Stimulated activated naive B cell treated with anti-CD40 and anti-IgM and Interleukin-4, amounts not matched to agents 10 μg/mL and 1 μg/mL and 100 μg/mL, for 72 hours (primary cell): ENCODE measurements around the gene DYNLL1.

Source experiments
- ATAC-seq, 2 donors: fragments of 150-1000 bp; cut with Tn5 transposase; replicated peaks; 2 replicates each; pipeline ENCODE4 v1.10.0; 2021; ENCODE audit warnings: moderate library complexity in 1 of 2
- DNase-seq: peaks from one replicate; pipeline ENCODE4 v3.0.0; 2021
- H3K27ac Mint-ChIP-seq: one replicate; pipeline ENCODE4 v1.8.0; 2022; ENCODE audit warnings: mild to moderate bottlenecking, mixed read lengths
- H3K27me3 Mint-ChIP-seq, 2 donors: one replicate each; pipeline ENCODE4 v1.8.0; 2022; ENCODE audit warnings: mixed read lengths in 2 of 2
- H3K36me3 Mint-ChIP-seq, 2 donors: one replicate each; pipeline ENCODE4 v1.8.0; 2022; ENCODE audit warnings: mixed read lengths in 2 of 2, mild to moderate bottlenecking in 1 of 2
- H3K4me1 Mint-ChIP-seq, 2 donors: one replicate each; pipeline ENCODE4 v1.8.0; 2022; ENCODE audit warnings: mixed read lengths in 2 of 2, mild to moderate bottlenecking in 1 of 2
- H3K4me3 Mint-ChIP-seq, 2 donors: one replicate each; pipeline ENCODE4 v1.8.0; 2022; ENCODE audit warnings: mild to moderate bottlenecking in 2 of 2, mixed read lengths in 2 of 2, moderate library complexity in 1 of 2
- H3K9me3 Mint-ChIP-seq, 2 donors: one replicate each; pipeline ENCODE4 v1.8.0; 2022; ENCODE audit warnings: mixed read lengths in 2 of 2, mild to moderate bottlenecking in 1 of 2

Gene DYNLL1

GRCh38 chr12:120538281-120539156, 42.6 kb downstream of the DYNLL1 start:
- DNase-seq (no peak), ATAC-seq (no peak)
- no peaks in the 10 kb centered on the region for H3K9me3 Mint-ChIP-seq
- peak overlapping the region; percentile 60 for H3K27ac Mint-ChIP-seq
- H3K27me3 Mint-ChIP-seq = no peaks in the 10 kb centered on the region
- H3K36me3 Mint-ChIP-seq = peaks cover 21 to 26% of the 10 kb centered on the region in 2 donors
- peak overlapping the region; percentile 25 to 42 for H3K4me3 Mint-ChIP-seq
- peaks cover 27 to 56% of the 10 kb centered on the region in 2 donors for H3K4me1 Mint-ChIP-seq

- Mint-ChIP-seq H3K27me3 (no peaks in the 10 kb centered on the region), H3K9me3 (no peaks in the 10 kb centered on the region), H3K27ac (peak overlapping the region; percentile 25), H3K4me1 (peaks cover 27 to 64% of the 10 kb centered on the region in 2 donors), H3K4me3 (no peak overlapping the region), H3K36me3 (peaks cover 21 to 26% of the 10 kb centered on the region in 2 donors)
- ATAC-seq (no peak), DNase-seq (no peak)
Observed at GRCh38 chr12:120539303-120539702, 43.4 kb downstream of the DYNLL1 start.

- no peak for DNase-seq
- H3K27me3 Mint-ChIP-seq = no peaks in the 10 kb centered on the region
- H3K36me3 Mint-ChIP-seq = peaks cover 18 to 24% of the 10 kb centered on the region in 2 donors
- peak overlapping the region; percentile 25 for H3K27ac Mint-ChIP-seq
- H3K4me1 Mint-ChIP-seq = peaks cover 27 to 66% of the 10 kb centered on the region in 2 donors
- no peak overlapping the region for H3K4me3 Mint-ChIP-seq
- ATAC-seq = no peak
- no peaks in the 10 kb centered on the region for H3K9me3 Mint-ChIP-seq
Observed at GRCh38 chr12:120540445-120540844, 44.5 kb downstream of the DYNLL1 start.

- Mint-ChIP-seq H3K27ac (peak overlapping the region; percentile 9), H3K27me3 (no peaks in the 10 kb centered on the region), H3K36me3 (peaks cover 16 to 17% of the 10 kb centered on the region in 2 donors), H3K4me1 (peaks cover 22 to 49% of the 10 kb centered on the region in 2 donors), H3K9me3 (no peaks in the 10 kb centered on the region), H3K4me3 (no peak overlapping the region)
- no peak for ATAC-seq
- DNase-seq = no peak
Observed at GRCh38 chr12:120542166-120542565, 46.3 kb downstream of the DYNLL1 start.

GRCh38 chr12:120544691-120545090, 48.8 kb downstream of the DYNLL1 start:
- Mint-ChIP-seq H3K4me3 (no peak overlapping the region), H3K4me1 (peaks cover 3 to 24% of the 10 kb centered on the region in 2 donors), H3K27ac (peak overlapping the region; percentile 75), H3K27me3 (no peaks in the 10 kb centered on the region), H3K36me3 (peaks cover 13 to 14% of the 10 kb centered on the region in 2 donors), H3K9me3 (no peaks in the 10 kb centered on the region)
- ATAC-seq (no peak), DNase-seq (no peak)

GRCh38 chr12:120546050-120546386, 50.1 kb downstream of the DYNLL1 start:
- H3K27ac Mint-ChIP-seq = no peak overlapping the region
- H3K36me3 Mint-ChIP-seq = peaks cover 8 to 10% of the 10 kb centered on the region in 2 donors
- H3K4me3 Mint-ChIP-seq = no peak overlapping the region

More at GRCh38 chr12:120546050-120546386, 50.1 kb downstream of the DYNLL1 start:
- H3K27me3 Mint-ChIP-seq = no peaks in the 10 kb centered on the region
- DNase-seq = no peak
- ATAC-seq = no peak
- H3K4me1 Mint-ChIP-seq = peaks cover 2 to 20% of the 10 kb centered on the region in 2 donors
- H3K9me3 Mint-ChIP-seq = no peaks in the 10 kb centered on the region
